Measurements from ENCODE around the gene PIP4K2B.

DNA sequence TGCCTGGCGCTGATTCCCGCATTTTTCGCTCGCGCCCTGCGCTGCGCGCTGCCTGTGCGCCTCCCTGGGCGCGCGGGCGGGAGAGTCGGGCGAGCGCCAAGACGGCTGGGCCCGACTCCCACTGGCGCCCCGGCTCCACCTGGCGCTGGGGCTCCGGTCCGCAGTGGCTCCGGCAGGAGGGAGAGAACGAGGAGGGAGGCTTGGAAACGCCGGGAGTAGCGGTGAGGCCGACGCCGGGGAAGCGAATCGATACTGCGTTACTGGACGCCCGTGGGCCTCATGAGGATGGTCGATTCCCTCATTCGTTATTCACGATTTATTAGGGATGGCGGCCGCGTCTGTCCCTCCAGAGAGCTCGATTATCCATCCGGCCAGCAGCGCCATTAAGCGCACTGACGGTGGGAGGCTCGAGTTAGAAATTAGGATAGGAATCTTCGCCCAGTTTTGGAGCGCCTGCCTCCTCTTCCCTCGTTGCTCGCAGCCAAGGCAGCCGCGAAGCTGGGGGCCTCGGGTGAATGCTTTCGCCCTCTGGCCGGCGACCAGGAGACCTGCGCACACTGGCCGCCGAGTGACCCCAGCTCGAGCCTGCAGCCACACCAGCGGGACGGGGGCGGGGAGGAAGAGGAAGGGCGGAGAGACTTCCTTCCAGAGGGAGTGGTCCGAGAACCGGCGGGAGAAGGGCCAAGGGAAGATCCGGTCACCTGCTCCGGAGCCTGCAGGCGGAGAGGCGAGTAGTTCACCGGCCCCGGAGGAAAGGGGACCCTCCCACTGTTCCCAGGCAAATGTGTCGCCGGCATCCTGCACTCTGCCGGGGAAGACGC lies 49.9 kb downstream of the PIP4K2B start:
- TF ChIP-seq, protein P1, sequence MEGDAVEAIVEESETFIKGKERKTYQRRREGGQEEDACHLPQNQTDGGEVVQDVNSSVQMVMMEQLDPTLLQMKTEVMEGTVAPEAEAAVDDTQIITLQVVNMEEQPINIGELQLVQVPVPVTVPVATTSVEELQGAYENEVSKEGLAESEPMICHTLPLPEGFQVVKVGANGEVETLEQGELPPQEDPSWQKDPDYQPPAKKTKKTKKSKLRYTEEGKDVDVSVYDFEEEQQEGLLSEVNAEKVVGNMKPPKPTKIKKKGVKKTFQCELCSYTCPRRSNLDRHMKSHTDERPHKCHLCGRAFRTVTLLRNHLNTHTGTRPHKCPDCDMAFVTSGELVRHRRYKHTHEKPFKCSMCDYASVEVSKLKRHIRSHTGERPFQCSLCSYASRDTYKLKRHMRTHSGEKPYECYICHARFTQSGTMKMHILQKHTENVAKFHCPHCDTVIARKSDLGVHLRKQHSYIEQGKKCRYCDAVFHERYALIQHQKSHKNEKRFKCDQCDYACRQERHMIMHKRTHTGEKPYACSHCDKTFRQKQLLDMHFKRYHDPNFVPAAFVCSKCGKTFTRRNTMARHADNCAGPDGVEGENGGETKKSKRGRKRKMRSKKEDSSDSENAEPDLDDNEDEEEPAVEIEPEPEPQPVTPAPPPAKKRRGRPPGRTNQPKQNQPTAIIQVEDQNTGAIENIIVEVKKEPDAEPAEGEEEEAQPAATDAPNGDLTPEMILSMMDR (conservative IDR thresholded peaks at IDR 0.05; ENCODE audit: low read length) = no peak
- no peak for TF ChIP-seq EZH2phosphoT487 (IDR thresholded peaks at IDR 0.05; ENCODE audit: borderline replicate concordance)
